ENCODE measurements around the gene IL10RA.

IL10RA gene

DNA sequence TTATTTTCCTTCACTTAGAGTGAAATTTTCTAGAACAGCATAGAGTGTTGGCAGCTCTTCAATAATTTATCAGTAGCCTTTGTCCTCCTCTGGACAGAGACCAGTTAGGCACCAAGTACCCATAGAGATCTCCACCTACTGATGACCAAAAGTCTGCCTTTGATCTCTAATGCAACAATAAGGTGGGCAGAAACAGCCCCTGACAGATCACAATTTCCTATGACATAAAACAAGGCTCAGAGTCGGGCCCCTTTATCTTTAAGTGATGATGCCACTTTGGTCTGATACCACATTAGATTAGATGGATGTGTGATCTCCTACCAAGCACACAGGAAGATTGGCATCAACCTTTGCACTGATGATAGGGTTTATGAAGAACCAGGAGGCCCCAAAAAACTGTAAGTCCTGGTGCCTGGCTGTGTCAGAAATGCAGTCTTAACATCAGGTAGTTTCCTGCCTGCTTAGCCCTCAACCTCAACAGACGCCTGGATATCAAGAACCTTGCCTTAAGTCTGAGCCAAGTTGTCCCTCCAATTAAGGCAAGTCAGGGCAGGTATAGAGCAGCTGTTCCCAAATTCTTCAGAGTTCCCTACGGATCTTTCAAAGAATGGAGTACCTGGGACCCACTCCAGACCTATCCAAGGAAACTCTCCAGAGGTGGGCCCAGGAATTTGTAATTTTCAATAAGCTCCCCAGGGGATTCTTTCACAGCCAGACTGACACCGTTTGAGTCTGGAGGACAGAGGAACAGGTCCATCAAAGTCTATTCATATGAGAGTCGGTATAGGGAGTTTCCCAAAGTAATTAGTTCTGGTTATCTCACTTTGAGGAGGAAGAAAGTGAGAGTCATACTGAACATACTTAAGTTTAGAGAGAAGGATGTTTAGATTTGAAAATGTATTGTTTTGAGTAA lies 60.1 kb downstream of the IL10RA start:
- DNase-seq (ENCODE audit: low spot score): no peak
- in situ Hi-C loops (cut with MboI; ENCODE audit: low sequenced_read_pairs, unreplicated experiment): loop anchor here (5.0 kb wide), 1 partner anchor 94 kb away; no protein-coding TSS in a partner anchor
- TF ChIP-seq, protein P1, sequence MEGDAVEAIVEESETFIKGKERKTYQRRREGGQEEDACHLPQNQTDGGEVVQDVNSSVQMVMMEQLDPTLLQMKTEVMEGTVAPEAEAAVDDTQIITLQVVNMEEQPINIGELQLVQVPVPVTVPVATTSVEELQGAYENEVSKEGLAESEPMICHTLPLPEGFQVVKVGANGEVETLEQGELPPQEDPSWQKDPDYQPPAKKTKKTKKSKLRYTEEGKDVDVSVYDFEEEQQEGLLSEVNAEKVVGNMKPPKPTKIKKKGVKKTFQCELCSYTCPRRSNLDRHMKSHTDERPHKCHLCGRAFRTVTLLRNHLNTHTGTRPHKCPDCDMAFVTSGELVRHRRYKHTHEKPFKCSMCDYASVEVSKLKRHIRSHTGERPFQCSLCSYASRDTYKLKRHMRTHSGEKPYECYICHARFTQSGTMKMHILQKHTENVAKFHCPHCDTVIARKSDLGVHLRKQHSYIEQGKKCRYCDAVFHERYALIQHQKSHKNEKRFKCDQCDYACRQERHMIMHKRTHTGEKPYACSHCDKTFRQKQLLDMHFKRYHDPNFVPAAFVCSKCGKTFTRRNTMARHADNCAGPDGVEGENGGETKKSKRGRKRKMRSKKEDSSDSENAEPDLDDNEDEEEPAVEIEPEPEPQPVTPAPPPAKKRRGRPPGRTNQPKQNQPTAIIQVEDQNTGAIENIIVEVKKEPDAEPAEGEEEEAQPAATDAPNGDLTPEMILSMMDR (IDR thresholded peaks at IDR 0.05; ENCODE audit: borderline replicate concordance, control extremely low read depth, extremely low read depth, insufficient read depth, missing control alignments): no peak

DNA sequence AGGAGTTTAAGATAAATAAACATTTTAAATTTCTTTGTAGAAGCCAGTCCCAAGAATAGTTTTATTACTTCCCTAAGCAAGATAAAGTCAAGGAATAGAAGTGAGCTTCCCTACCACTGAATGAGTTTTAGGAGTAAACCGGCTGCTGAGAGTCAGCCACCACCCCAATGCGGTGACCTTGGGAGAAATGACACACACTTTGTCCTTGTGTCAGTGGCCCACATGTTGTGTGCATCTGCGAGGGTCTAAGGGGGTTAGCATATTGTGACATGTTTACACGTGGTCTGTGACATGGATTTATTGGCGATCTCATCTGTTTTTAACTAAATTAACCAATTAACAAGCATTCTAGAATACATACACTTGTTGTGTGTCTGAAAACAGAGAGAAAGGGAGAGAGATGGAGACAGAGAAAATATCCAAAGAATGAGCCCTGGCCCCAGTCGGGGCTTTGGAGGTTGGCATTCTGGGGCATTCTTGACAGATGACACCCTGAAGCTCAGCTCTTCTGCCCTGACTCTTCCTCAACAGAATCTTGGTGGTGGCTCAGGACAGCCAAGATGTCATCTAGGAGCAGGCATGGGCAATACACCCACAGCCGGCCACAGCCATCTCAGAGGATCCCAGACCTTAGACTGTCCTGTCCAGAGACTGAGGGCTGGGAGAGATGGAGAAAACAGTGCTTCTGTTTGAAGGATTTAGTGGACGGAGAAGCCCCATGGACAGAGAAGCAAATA lies 60.9 kb downstream of the IL10RA start:
- TF ChIP-seq, protein P1 (IDR thresholded peaks at IDR 0.05; ENCODE audit: borderline replicate concordance, control extremely low read depth, extremely low read depth, insufficient read depth, missing control alignments): no peak
- in situ Hi-C loops (cut with MboI; ENCODE audit: low sequenced_read_pairs, unreplicated experiment): loop anchor here (5.0 kb wide), 1 partner anchor 95 kb away; no protein-coding TSS in a partner anchor
- DNase-seq (ENCODE audit: low spot score): no peak

DNA sequence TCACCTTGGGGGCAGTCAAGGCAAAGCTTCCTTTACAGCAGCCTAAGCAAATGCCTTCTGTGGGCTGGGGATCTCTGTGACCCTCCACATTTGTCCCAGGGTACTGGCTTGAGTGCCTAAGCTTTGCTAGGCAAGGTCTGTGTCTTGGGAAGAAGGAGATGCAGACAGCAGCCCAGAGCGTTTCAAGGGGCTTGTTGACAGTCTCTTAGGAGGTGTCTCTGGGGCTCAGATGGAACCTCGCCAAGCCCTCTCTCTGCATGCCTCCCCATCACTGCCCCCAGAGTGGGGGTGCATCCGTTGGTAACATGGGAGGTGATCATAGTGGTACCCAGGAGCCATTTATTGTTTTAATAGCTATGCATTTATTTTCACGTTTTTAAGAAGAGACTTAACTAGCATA lies 61.6 kb downstream of the IL10RA start:
- in situ Hi-C loops (cut with MboI; ENCODE audit: low sequenced_read_pairs, unreplicated experiment): loop anchor here (5.0 kb wide), 1 partner anchor 95 kb away; no protein-coding TSS in a partner anchor
- TF ChIP-seq, protein P1 (IDR thresholded peaks at IDR 0.05; ENCODE audit: borderline replicate concordance, control extremely low read depth, extremely low read depth, insufficient read depth, missing control alignments): no peak
- DNase-seq (ENCODE audit: low spot score): no peak

DNA sequence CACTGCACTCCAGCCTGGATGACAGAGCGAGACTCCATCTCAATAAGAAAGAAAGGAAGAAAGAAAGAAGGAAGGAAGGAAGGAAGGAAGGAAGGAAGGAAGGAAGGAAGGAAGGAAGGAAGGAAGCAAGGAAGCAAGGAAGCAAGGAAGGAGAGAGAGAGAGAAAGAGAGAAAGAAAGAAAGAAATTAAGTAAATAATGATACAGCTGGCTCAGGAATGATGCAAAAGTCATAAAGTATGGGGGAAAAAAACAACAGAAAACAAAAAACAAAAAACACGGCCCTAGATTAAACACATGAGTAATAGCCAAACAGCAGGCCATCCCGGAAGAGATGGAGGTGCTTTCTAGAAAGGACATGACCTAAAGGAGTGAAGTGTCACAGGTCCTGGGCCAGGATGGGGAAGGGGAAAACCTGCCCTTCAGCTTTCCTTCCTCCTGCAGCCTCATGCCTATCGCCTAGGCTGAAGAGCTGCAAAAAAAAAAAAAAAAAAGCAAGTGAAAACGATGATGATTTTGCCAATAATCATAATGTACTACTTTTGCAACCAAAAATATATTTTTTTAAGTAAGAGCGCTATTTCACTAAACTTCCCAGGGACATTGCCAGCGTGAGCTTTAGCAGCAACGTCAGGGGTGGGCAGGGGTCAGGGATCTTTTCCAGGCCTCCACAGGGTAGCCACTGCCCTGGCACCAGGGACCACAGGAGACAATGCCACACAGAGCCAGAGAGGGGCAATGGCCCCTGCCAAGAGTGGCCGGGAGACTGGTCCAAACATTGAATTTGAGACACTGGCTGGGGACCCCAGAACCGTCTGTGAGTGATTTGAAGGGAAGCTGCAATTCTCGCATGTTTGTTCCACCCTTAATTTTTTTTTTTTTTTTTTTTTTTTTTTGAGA lies 62.5 kb downstream of the IL10RA start:
- in situ Hi-C loops (cut with MboI; ENCODE audit: low sequenced_read_pairs, unreplicated experiment): loop anchor here (5.0 kb wide), 1 partner anchor 96 kb away; no protein-coding TSS in a partner anchor
- TF ChIP-seq, protein P1 (IDR thresholded peaks at IDR 0.05; ENCODE audit: borderline replicate concordance, control extremely low read depth, extremely low read depth, insufficient read depth, missing control alignments): no peak
- DNase-seq (ENCODE audit: low spot score): no peak

DNA sequence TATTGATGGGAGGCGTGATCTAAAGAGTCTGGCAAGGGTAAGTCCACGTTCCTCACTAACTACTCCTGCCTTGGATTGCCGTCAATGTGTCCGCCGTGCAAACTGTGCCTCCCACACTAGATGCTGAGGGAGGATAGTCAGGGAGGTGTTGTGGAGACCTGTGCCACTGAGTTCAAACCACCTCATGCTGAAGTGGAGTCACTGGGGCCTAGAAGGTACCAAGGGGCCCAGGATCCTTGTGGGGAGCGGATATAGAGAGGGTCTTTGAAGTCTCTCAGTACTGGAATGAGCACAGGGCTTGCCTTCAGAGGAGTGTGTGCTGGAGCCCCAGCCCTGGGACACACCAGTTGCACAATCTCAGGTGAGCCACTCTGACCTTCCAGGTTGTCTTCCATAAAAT lies 63.6 kb downstream of the IL10RA start:
- no peak for DNase-seq (ENCODE audit: low spot score)
- TF ChIP-seq, protein P1 (IDR thresholded peaks at IDR 0.05; ENCODE audit: borderline replicate concordance, control extremely low read depth, extremely low read depth, insufficient read depth, missing control alignments): no peak
- in situ Hi-C loops (cut with MboI; ENCODE audit: low sequenced_read_pairs, unreplicated experiment): loop anchor here (5.0 to 10.0 kb wide), 2 partner anchors 97 to 215 kb away; no protein-coding TSS in a partner anchor
